PC-3 (cell line): ENCODE measurements around the gene PCCA. TPM values are rescaled to one million over a fixed set of nuclear protein-coding genes. Genes with fewer than 3 reads are reported as not detected.

Experiments used
- ATAC-seq: fragments of 200-7000 bp; cut with Tn5 transposase; 2 replicates; pipeline ENCODE4 v1.9.1; 2020; ENCODE audit warnings: mild to moderate bottlenecking, moderate library complexity
- BruUV-seq: library from RNA; stranded (reverse); fragments of 400-500 nt; replicated peaks from 2 replicates; lab custom pipeline; 2021; lab: Mats Ljungman, UMichigan
- CTCF ChIA-PET: fragments of 300-600 bp; sonication (Branson Sonifier 250); formaldehyde crosslinking; loops from one replicate; lab custom pipeline; 2022; ENCODE audit warnings: antibody characterized with exemption; lab: Charles Lee
- POLR2A ChIA-PET: fragments of 300-600 bp; sonication (Branson Sonifier 250); formaldehyde crosslinking; loops from one replicate; lab custom pipeline; 2022; ENCODE audit warnings: antibody characterized with exemption; ENCODE audit not compliant: unreplicated experiment; lab: Charles Lee
- DNase-seq: peaks from one replicate; pipeline ENCODE4 v3.0.0-alpha.2; 2015
- H2AFZ ChIP-seq: fragments of 300-600 bp; sonication (generic); 2 replicates; pipeline ENCODE4 v1.6.0; 2016; ENCODE audit warnings: antibody characterized with exemption, low read length
- H3F3A ChIP-seq: fragments of 300-600 bp; sonication (generic); one replicate; pipeline ENCODE4 v1.6.0; 2017; ENCODE audit warnings: antibody characterized with exemption, low read length, control low read depth, mild to moderate bottlenecking; ENCODE audit not compliant: unreplicated experiment
- H3K27ac ChIP-seq: fragments of 300-600 bp; sonication (generic); 2 replicates; pipeline ENCODE4 v1.5.1; 2016; ENCODE audit warnings: mild to moderate bottlenecking, low read length
- H3K27me3 ChIP-seq: fragments of 300-600 bp; sonication (generic); 2 replicates; pipeline ENCODE4 v1.6.1; 2016; ENCODE audit warnings: low read length, mixed read lengths
- H3K36me3 ChIP-seq: fragments of 300-600 bp; sonication (generic); 2 replicates; pipeline ENCODE4 v1.6.1; 2016; ENCODE audit warnings: low read depth, mixed run types, low read length, mixed read lengths
- H3K4me1 ChIP-seq: fragments of 300-600 bp; sonication (generic); 2 replicates; pipeline ENCODE4 v1.5.1; 2016; ENCODE audit warnings: low read length; ENCODE audit not compliant: insufficient read depth
- H3K4me2 ChIP-seq: fragments of 300-600 bp; sonication (generic); 2 replicates; pipeline ENCODE4 v1.6.0; 2016; ENCODE audit warnings: low read length
- H3K4me3 ChIP-seq: fragments of 300-600 bp; sonication (generic); 2 replicates; pipeline ENCODE4 v1.5.1; 2016; ENCODE audit warnings: mild to moderate bottlenecking, low read length, mixed read lengths
- H3K79me2 ChIP-seq: fragments of 300-600 bp; sonication (generic); 2 replicates; pipeline ENCODE4 v1.6.1; 2017; ENCODE audit warnings: low read length, mixed read lengths
- H3K9ac ChIP-seq: fragments of 300-600 bp; sonication (generic); 2 replicates; pipeline ENCODE4 v1.6.0; 2016; ENCODE audit warnings: mild to moderate bottlenecking, low read length
- H3K9me2 ChIP-seq: fragments of 300-600 bp; sonication (generic); replicated peaks from 2 replicates; pipeline ENCODE4 v1.6.1; 2016; ENCODE audit warnings: mixed run types, low read length, mixed read lengths
- H3K9me3 ChIP-seq: fragments of 300-600 bp; sonication (generic); 2 replicates; pipeline ENCODE4 v1.6.1; 2016; ENCODE audit warnings: low read length, mixed read lengths
- H4K20me1 ChIP-seq: fragments of 300-600 bp; sonication (generic); 2 replicates; pipeline ENCODE4 v1.6.1; 2016; ENCODE audit warnings: low read length, mixed read lengths
- CTCF ChIP-seq: fragments of 300-600 bp; sonication (generic); conservative IDR thresholded peaks from 2 replicates; pipeline ENCODE4 v1.5.1; 2017; ENCODE audit warnings: antibody characterized with exemption, low read depth, mild to moderate bottlenecking, low read length
- EZH2 ChIP-seq: fragments of 300-600 bp; sonication (generic); IDR thresholded peaks from one replicate; pipeline ENCODE4 v1.6.1; 2017; ENCODE audit warnings: antibody characterized with exemption, mild to moderate bottlenecking, low read length; ENCODE audit not compliant: unreplicated experiment
- EZH2phosphoT487 ChIP-seq: fragments of 300-600 bp; sonication (generic); IDR thresholded peaks from 2 replicates; pipeline ENCODE4 v1.6.1; 2018; ENCODE audit warnings: mild to moderate bottlenecking, antibody characterized with exemption, low read length, borderline replicate concordance
- intact Hi-C: fragments of 100-400 bp; cut with micrococcal nuclease; formaldehyde crosslinking; loops from 2 replicates; pipeline ENCODE4 v1.9.0; 2023
- total RNA-seq: library from RNA; depleted of rRNA; stranded (reverse); fragments of >200 nt; gene quantifications from 2 replicates; pipeline ENCODE4 v1.2.3, GENCODE V29; 2014

The PCCA gene
- total RNA-seq, 1 experiment from 2014 or later, result 10.5 TPM

- CTCF ChIA-PET, result no interaction called here
- no peaks in the 10 kb centered on the region for H3K79me2 ChIP-seq
- no peak overlapping the region for H3K4me3 ChIP-seq
- no peak overlapping the region for H3K27ac ChIP-seq
- no peak overlapping the region for H3K4me2 ChIP-seq
- H2AFZ ChIP-seq, result no peak overlapping the region
- ATAC-seq (no peak), DNase-seq (no peak)
- no peaks in the 10 kb centered on the region for H3K9me3 ChIP-seq
- no peaks in the 10 kb centered on the region for H3K4me1 ChIP-seq
- H3F3A ChIP-seq, result no peaks in the 10 kb centered on the region
- BruUV-seq, result no TSS peak
- H3K27me3 ChIP-seq, result no peaks in the 10 kb centered on the region
- intact Hi-C loops, result no loop called here
- POLR2A ChIA-PET, result no interaction called here
- no peaks in the 10 kb centered on the region for H4K20me1 ChIP-seq
- TF ChIP-seq EZH2phosphoT487, result no peak
- TF ChIP-seq CTCF, result no peak
- TF ChIP-seq EZH2, result no peak
- no peaks in the 10 kb centered on the region for H3K36me3 ChIP-seq
- H3K9ac ChIP-seq, result no peak overlapping the region
- H3K9me2 ChIP-seq, result no peaks in the 10 kb centered on the region
Observed at GRCh38 chr13:100461309-100462030, 372.6 kb downstream of the PCCA start.

- Histone ChIP-seq H3K27me3 (no peaks in the 10 kb centered on the region), H3K9me2 (no peaks in the 10 kb centered on the region), H3K79me2 (no peaks in the 10 kb centered on the region), H3K36me3 (no peaks in the 10 kb centered on the region), H3K9me3 (no peaks in the 10 kb centered on the region), H3K4me3 (no peak overlapping the region), H3F3A (no peaks in the 10 kb centered on the region), H2AFZ (no peak overlapping the region), H3K4me2 (no peak overlapping the region), H3K27ac (no peak overlapping the region), H3K9ac (no peak overlapping the region), H4K20me1 (no peaks in the 10 kb centered on the region), H3K4me1 (no peaks in the 10 kb centered on the region)
- no peak for TF ChIP-seq EZH2
- no peak for TF ChIP-seq EZH2phosphoT487
- TF ChIP-seq CTCF, result no peak
- intact Hi-C loops, result no loop called here
- ATAC-seq (no peak), DNase-seq (no peak)
- POLR2A ChIA-PET, result no interaction called here
- no TSS peak for BruUV-seq
- CTCF ChIA-PET, result no interaction called here
Observed at GRCh38 chr13:100464006-100464405, 375.1 kb downstream of the PCCA start.

GRCh38 chr13:100465558-100465957, 376.7 kb downstream of the PCCA start:
- intact Hi-C loops, result no loop called here
- DNase-seq (no peak), ATAC-seq (no peak)
- H3K4me3 ChIP-seq, result no peak overlapping the region
- no peaks in the 10 kb centered on the region for H3K9me2 ChIP-seq
- no peaks in the 10 kb centered on the region for H3K4me1 ChIP-seq
- no peaks in the 10 kb centered on the region for H3F3A ChIP-seq
- H3K9ac ChIP-seq, result no peak overlapping the region
- H4K20me1 ChIP-seq, result no peaks in the 10 kb centered on the region
- ChIA-PET CTCF (no interaction called here), POLR2A (no interaction called here)
- H2AFZ ChIP-seq, result no peak overlapping the region
- H3K36me3 ChIP-seq, result no peaks in the 10 kb centered on the region
- no TSS peak for BruUV-seq
- no peaks in the 10 kb centered on the region for H3K27me3 ChIP-seq
- H3K4me2 ChIP-seq, result no peak overlapping the region
- no peak overlapping the region for H3K27ac ChIP-seq
- TF ChIP-seq EZH2 (no peak), CTCF (no peak), EZH2phosphoT487 (no peak)
- H3K9me3 ChIP-seq, result no peaks in the 10 kb centered on the region
- no peaks in the 10 kb centered on the region for H3K79me2 ChIP-seq
